EL (cell line): ENCODE data around the gene IGF2.
A peak's percentile ranks its signal among the peaks of the same experiment; 100 is the strongest.

Experiments
- DNase-seq: peaks from one replicate; pipeline ENCODE4 v3.0.0-alpha.2; 2016

The IGF2 gene

GRCh38 chr11:2102132-2102882 lies 36.9 kb downstream of the IGF2 start:
- DNase-seq, result no peak

GRCh38 chr11:2101171-2101675 lies 38.0 kb downstream of the IGF2 start:
- no peak for DNase-seq

GRCh38 chr11:2100361-2101170 lies 38.6 kb downstream of the IGF2 start:
- DNase-seq, result peak; percentile 21

GRCh38 chr11:2099516-2100349 lies 39.5 kb downstream of the IGF2 start:
- DNase-seq, result no peak

GRCh38 chr11:2098691-2099515 lies 40.3 kb downstream of the IGF2 start:
- no peak for DNase-seq

GRCh38 chr11:2097998-2098690 lies 41.0 kb downstream of the IGF2 start:
- no peak for DNase-seq

GRCh38 chr11:2097356-2097997 lies 41.7 kb downstream of the IGF2 start:
- DNase-seq, result peak; percentile 93

- DNase-seq, result peak; percentile 66
These were observed 42.3 kb downstream of the IGF2 start for GRCh38 chr11:2096919-2097301.

GRCh38 chr11:2096011-2096918 lies 42.9 kb downstream of the IGF2 start:
- DNase-seq, result peak; percentile 86

GRCh38 chr11:2095542-2095941 lies 43.6 kb downstream of the IGF2 start:
- no peak for DNase-seq

GRCh38 chr11:2095198-2095520 lies 44.0 kb downstream of the IGF2 start:
- DNase-seq, result no peak

- DNase-seq, result no peak
These were observed 44.6 kb downstream of the IGF2 start for GRCh38 chr11:2094354-2095197.

- DNase-seq, result no peak
These were observed 45.4 kb downstream of the IGF2 start for GRCh38 chr11:2093575-2094353.

- DNase-seq, result peak; percentile 47
These were observed 46.2 kb downstream of the IGF2 start for GRCh38 chr11:2092956-2093412.

- DNase-seq, result no peak
These were observed 46.7 kb downstream of the IGF2 start for GRCh38 chr11:2092464-2092910.

- no peak for DNase-seq
These were observed 47.3 kb downstream of the IGF2 start for GRCh38 chr11:2091786-2092463.

GRCh38 chr11:2091112-2091746 lies 48.0 kb downstream of the IGF2 start:
- DNase-seq, result no peak
